Trophoblast cell (in vitro differentiated cells and primary cell): Measurements from ENCODE around the gene SNX33.

Source experiments
- DNase-seq, 2 donors: peaks; one replicate each; pipeline ENCODE4 v3.0.0-alpha.2; 2016
- H2AFZ ChIP-seq: 2 replicates; pipeline ENCODE4 v1.6.1; 2013; ENCODE audit warnings: low read length, moderate library complexity, mild to moderate bottlenecking; ENCODE audit not compliant: insufficient read depth, poor library complexity
- H2AK5ac ChIP-seq: 2 replicates; pipeline ENCODE4 v1.6.1; 2013; ENCODE audit warnings: mild to moderate bottlenecking, low read length
- H2BK120ac ChIP-seq: 2 replicates; pipeline ENCODE4 v1.6.1; 2013; ENCODE audit warnings: low read length, mild to moderate bottlenecking, moderate library complexity; ENCODE audit not compliant: insufficient read depth, poor library complexity
- H2BK12ac ChIP-seq: 2 replicates; pipeline ENCODE4 v1.6.1; 2013; ENCODE audit warnings: mild to moderate bottlenecking, low read length, moderate library complexity
- H2BK5ac ChIP-seq: 2 replicates; pipeline ENCODE4 v1.6.1; 2013; ENCODE audit warnings: low read length, low read depth, moderate library complexity, mild to moderate bottlenecking; ENCODE audit not compliant: poor library complexity
- H3K14ac ChIP-seq: 2 replicates; pipeline ENCODE4 v1.6.1; 2013; ENCODE audit warnings: mild to moderate bottlenecking, low read length
- H3K18ac ChIP-seq: 2 replicates; pipeline ENCODE4 v1.6.1; 2013; ENCODE audit warnings: mild to moderate bottlenecking, low read length
- H3K23ac ChIP-seq: 2 replicates; pipeline ENCODE4 v1.6.1; 2013; ENCODE audit warnings: low read length
- H3K27ac ChIP-seq: 2 replicates; pipeline ENCODE4 v1.5.1; 2013; ENCODE audit warnings: low read depth, mild to moderate bottlenecking, inconsistent platforms, low read length, moderate library complexity
- H3K27me3 ChIP-seq: 2 replicates; pipeline ENCODE4 v1.6.1; 2013; ENCODE audit warnings: inconsistent platforms, mild to moderate bottlenecking, low read length, moderate library complexity; ENCODE audit not compliant: insufficient read depth
- H3K36me3 ChIP-seq, 2 experiments: 1 replicate in 1 of 2; 2 replicates in 1 of 2; pipeline ENCODE4 v1.6.1; 2013; ENCODE audit warnings: low read length in 2 of 2, mild to moderate bottlenecking in 2 of 2, moderate library complexity in 1 of 2; ENCODE audit not compliant: insufficient read depth in 2 of 2, control insufficient read depth in 1 of 2
- H3K4ac ChIP-seq: 2 replicates; pipeline ENCODE4 v1.6.1; 2013; ENCODE audit warnings: low read depth, mild to moderate bottlenecking, low read length, moderate library complexity
- H3K4me1 ChIP-seq, 2 experiments: 1 replicate in 1 of 2; 2 replicates in 1 of 2; pipeline ENCODE4 v1.6.1; 2013; ENCODE audit warnings: low read length in 2 of 2, mild to moderate bottlenecking in 2 of 2, moderate library complexity in 1 of 2; ENCODE audit not compliant: insufficient read depth in 2 of 2, control insufficient read depth in 1 of 2
- H3K4me2 ChIP-seq: 2 replicates; pipeline ENCODE4 v1.6.1; 2013; ENCODE audit warnings: inconsistent platforms, mild to moderate bottlenecking, low read length, moderate library complexity
- H3K4me3 ChIP-seq: 2 replicates; pipeline ENCODE4 v1.5.1; 2013; ENCODE audit warnings: mild to moderate bottlenecking, low read depth, low read length, inconsistent platforms
- H3K79me1 ChIP-seq: one replicate; pipeline ENCODE4 v1.6.1; 2013; ENCODE audit warnings: low read length
- H3K79me2 ChIP-seq: 2 replicates; pipeline ENCODE4 v1.6.1; 2013; ENCODE audit warnings: low read length, mild to moderate bottlenecking; ENCODE audit not compliant: control insufficient read depth, insufficient read depth, poor library complexity
- H3K9ac ChIP-seq: 2 replicates; pipeline ENCODE4 v1.6.1; 2013; ENCODE audit warnings: mild to moderate bottlenecking, low read length
- H3K9me3 ChIP-seq: 2 replicates; pipeline ENCODE4 v1.6.1; 2013; ENCODE audit warnings: low read depth, mild to moderate bottlenecking, control low read depth, inconsistent platforms, low read length; ENCODE audit not compliant: insufficient read depth
- H4K12ac ChIP-seq: 2 replicates; pipeline ENCODE4 v1.6.1; 2013; ENCODE audit warnings: low read depth, mild to moderate bottlenecking, low read length, moderate library complexity
- H4K8ac ChIP-seq: 2 replicates; pipeline ENCODE4 v1.6.1; 2013; ENCODE audit warnings: low read depth, mild to moderate bottlenecking, low read length, moderate library complexity
- H4K91ac ChIP-seq: one replicate; pipeline ENCODE4 v1.6.1; 2013; ENCODE audit warnings: low read depth, mild to moderate bottlenecking, low read length, moderate library complexity
- WGBS: extraction: QIAGEN DNeasy Blood & Tissue Kit; methylation state at CpG from one replicate; pipeline ENCODE4 v1.1.7; 2013; ENCODE audit warnings: missing lambda C conversion rate; ENCODE audit not compliant: insufficient read length, insufficient coverage; ENCODE audit errors: extremely low coverage; 5-methylcytosine and 5-hydroxymethylcytosine counted together

The SNX33 gene

GRCh38 chr15:75636026-75636425, 11.7 kb upstream of the SNX33 start:
- H2AFZ ChIP-seq, result no peak overlapping the region
- no CpG with 5 or more reads among the region's 6 CpGs for WGBS
- no peaks in the 10 kb centered on the region for H3K27me3 ChIP-seq
- no peak for DNase-seq
- H3K36me3 ChIP-seq, result peaks cover 0 to 4% of the 10 kb centered on the region in 2 experiments
- H3K18ac ChIP-seq, result no peak overlapping the region
- H4K8ac ChIP-seq, result no peak overlapping the region
- H3K4ac ChIP-seq, result no peak overlapping the region
- no peak overlapping the region for H3K9ac ChIP-seq
- no peak overlapping the region for H3K14ac ChIP-seq
- peaks cover 9% of the 10 kb centered on the region for H3K79me2 ChIP-seq
- no peak overlapping the region for H2BK12ac ChIP-seq
- H3K23ac ChIP-seq, result no peak overlapping the region
- H2BK120ac ChIP-seq, result no peak overlapping the region
- H3K4me3 ChIP-seq, result no peak overlapping the region
- H4K91ac ChIP-seq, result no peak overlapping the region
- H3K79me1 ChIP-seq, result peaks cover 10% of the 10 kb centered on the region
- H2AK5ac ChIP-seq, result no peak overlapping the region
- H3K27ac ChIP-seq, result no peak overlapping the region
- peaks cover 0 to 11% of the 10 kb centered on the region in 2 experiments for H3K4me1 ChIP-seq
- no peak overlapping the region for H3K4me2 ChIP-seq
- no peak overlapping the region for H2BK5ac ChIP-seq
- no peaks in the 10 kb centered on the region for H3K9me3 ChIP-seq
- H4K12ac ChIP-seq, result no peak overlapping the region

- H4K91ac ChIP-seq, result no peak overlapping the region
- H3K4me2 ChIP-seq, result no peak overlapping the region
- H3K4me1 ChIP-seq, result peaks cover 0 to 11% of the 10 kb centered on the region in 2 experiments
- peaks cover 0 to 4% of the 10 kb centered on the region in 2 experiments for H3K36me3 ChIP-seq
- H2BK120ac ChIP-seq, result no peak overlapping the region
- H3K9ac ChIP-seq, result no peak overlapping the region
- H3K79me1 ChIP-seq, result peaks cover 10% of the 10 kb centered on the region
- H3K18ac ChIP-seq, result peak overlapping the region; percentile 65
- H3K14ac ChIP-seq, result no peak overlapping the region
- no peaks in the 10 kb centered on the region for H3K9me3 ChIP-seq
- WGBS, result no CpG with 5 or more reads among the region's 4 CpGs
- no peak overlapping the region for H4K12ac ChIP-seq
- DNase-seq, result no peak
- H3K4ac ChIP-seq, result peak overlapping the region; percentile 17
- no peak overlapping the region for H2AK5ac ChIP-seq
- H3K27ac ChIP-seq, result no peak overlapping the region
- no peak overlapping the region for H2BK12ac ChIP-seq
- H2AFZ ChIP-seq, result no peak overlapping the region
- no peak overlapping the region for H2BK5ac ChIP-seq
- H3K79me2 ChIP-seq, result peaks cover 9% of the 10 kb centered on the region
- no peak overlapping the region for H4K8ac ChIP-seq
- H3K27me3 ChIP-seq, result no peaks in the 10 kb centered on the region
- no peak overlapping the region for H3K23ac ChIP-seq
- H3K4me3 ChIP-seq, result no peak overlapping the region
These were observed 10.3 kb upstream of the SNX33 start for GRCh38 chr15:75637245-75638009.

GRCh38 chr15:75639191-75639708, 8.5 kb upstream of the SNX33 start:
- Histone ChIP-seq H4K12ac (peak overlapping the region; percentile 78), H2BK12ac (no peak overlapping the region), H3K4me1 (peaks cover 0 to 11% of the 10 kb centered on the region in 2 experiments), H2BK5ac (no peak overlapping the region), H3K4ac (peak overlapping the region; percentile 11), H3K79me2 (peaks cover 9% of the 10 kb centered on the region), H4K91ac (peak overlapping the region; percentile 56), H2BK120ac (peak overlapping the region; percentile 38), H3K79me1 (peaks cover 10% of the 10 kb centered on the region), H3K9me3 (no peaks in the 10 kb centered on the region), H3K4me2 (peak overlapping the region; percentile 96), H2AFZ (peak overlapping the region; percentile 84), H3K9ac (peak overlapping the region; percentile 94), H3K27ac (no peak overlapping the region), H3K18ac (peak overlapping the region; percentile 11), H3K27me3 (no peaks in the 10 kb centered on the region), H3K14ac (peak overlapping the region; percentile 67), H3K23ac (no peak overlapping the region), H3K4me3 (peak overlapping the region; percentile 99), H4K8ac (peak overlapping the region; percentile 90), H2AK5ac (peak overlapping the region; percentile 0), H3K36me3 (peaks cover 0 to 4% of the 10 kb centered on the region in 2 experiments)
- WGBS, result no CpG with 5 or more reads among the region's 16 CpGs
- DNase-seq, result peak; percentile 28 to 58

GRCh38 chr15:75639709-75640482, 7.8 kb upstream of the SNX33 start, which contains the start of gene IMP3:
TSS of gene IMP3 (minus strand) at chr15:75640224. CDS start at chr15:75640168, 56 bp downstream.
- Histone ChIP-seq H2BK12ac (no peak within 1 kb of the TSS), H3K79me1 (peaks cover 10% of the 10 kb centered on the region), H4K12ac (peak within 1 kb of the TSS; percentile 78), H3K23ac (no peak within 1 kb of the TSS), H3K27me3 (no peaks in the 10 kb centered on the region), H3K27ac (peak within 1 kb of the TSS; percentile 69), H2BK5ac (peak within 1 kb of the TSS; percentile 54), H4K8ac (peak within 1 kb of the TSS; percentile 90), H3K4me2 (peak within 1 kb of the TSS; percentile 96), H3K9ac (peak within 1 kb of the TSS; percentile 94), H3K4me3 (peak within 1 kb of the TSS; percentile 99), H3K14ac (peak within 1 kb of the TSS; percentile 80), H3K79me2 (peaks cover 9% of the 10 kb centered on the region), H2AFZ (peak within 1 kb of the TSS; percentile 91), H2BK120ac (peak within 1 kb of the TSS; percentile 67), H3K9me3 (no peaks in the 10 kb centered on the region), H3K18ac (peak within 1 kb of the TSS; percentile 59), H3K4me1 (peaks cover 0 to 11% of the 10 kb centered on the region in 2 experiments), H3K4ac (peak within 1 kb of the TSS; percentile 11), H4K91ac (peak within 1 kb of the TSS; percentile 68), H3K36me3 (peaks cover 0 to 4% of the 10 kb centered on the region in 2 experiments), H2AK5ac (peak within 1 kb of the TSS; percentile 75)
- WGBS, result no CpG with 5 or more reads among the region's 83 CpGs
- DNase-seq, result peak; percentile 96 to 99
